GM12878 (cell line): ENCODE data around the gene IL1RAPL1.

Source experiments
- CEBPB ChIP-seq, 2 experiments: fragments of 150-350 bp in 1 of 2; IDR thresholded peaks; 2 replicates each; pipeline ENCODE4 v1.6.1; 2012 to 2014; ENCODE audit warnings: low read depth in 2 of 2, low read length in 2 of 2, borderline replicate concordance in 1 of 2, inconsistent platforms in 1 of 2
- EGR1 ChIP-seq, 2 experiments: IDR thresholded peaks; 1 replicate in 1 of 2; 2 replicates in 1 of 2; pipeline ENCODE4 v1.6.1; 2011 to 2012; ENCODE audit warnings: low read depth in 2 of 2, low read length in 2 of 2, borderline replicate concordance in 1 of 2, mild to moderate bottlenecking in 1 of 2, moderate library complexity in 1 of 2
- GABPA ChIP-seq: IDR thresholded peaks from 2 replicates; pipeline ENCODE4 v1.6.1; 2014; ENCODE audit warnings: antibody characterized with exemption, low read depth, mild to moderate bottlenecking, inconsistent platforms
- IRF4 ChIP-seq: IDR thresholded peaks from 2 replicates; pipeline ENCODE4 v1.6.1; 2011; ENCODE audit warnings: low read depth, low read length
- JUND ChIP-seq: IDR thresholded peaks from 2 replicates; pipeline ENCODE4 v1.6.1; 2012; ENCODE audit warnings: low read depth, mild to moderate bottlenecking, low read length, improper control_type of control experiment, moderate library complexity
- MEF2B ChIP-seq: fragments of 450-650 bp; IDR thresholded peaks from 2 replicates; pipeline ENCODE4 v1.6.1; 2018; ENCODE audit warnings: mild to moderate bottlenecking, moderate library complexity; ENCODE audit not compliant: partially characterized antibody, poor library complexity, severe bottlenecking
- MTA3 ChIP-seq: IDR thresholded peaks from 2 replicates; pipeline ENCODE4 v1.6.1; 2012; ENCODE audit warnings: low read length, inconsistent platforms, borderline replicate concordance
- TCF12 ChIP-seq: IDR thresholded peaks from 2 replicates; pipeline ENCODE4 v1.6.1; 2011; ENCODE audit warnings: low read depth, mild to moderate bottlenecking, low read length
- TF ChIP-seq, protein P1 (sequence below): IDR thresholded peaks from 2 replicates; pipeline ENCODE4 v1.6.1; 2011; ENCODE audit warnings: mild to moderate bottlenecking, low read depth, low read length, moderate library complexity; ENCODE audit not compliant: insufficient replicate concordance
- TF ChIP-seq, protein P2 (sequence below), 3 experiments: IDR thresholded peaks in 2 of 3; conservative IDR thresholded peaks in 1 of 3; 2 replicates each; pipeline ENCODE4 v1.5.1; 2011; ENCODE audit warnings: low read depth in 3 of 3, low read length in 3 of 3, mild to moderate bottlenecking in 3 of 3, control low read depth in 2 of 3, moderate library complexity in 2 of 3, inconsistent platforms in 1 of 3, mixed read lengths in 1 of 3; ENCODE audit not compliant: control insufficient read depth in 2 of 3, insufficient read depth in 1 of 3; ENCODE audit errors: extremely low read depth in 1 of 3
- TF ChIP-seq, protein P3 (sequence below): fragments of 450-650 bp; IDR thresholded peaks from 2 replicates; pipeline ENCODE4 v1.6.1; 2016; ENCODE audit warnings: mild to moderate bottlenecking, moderate library complexity, borderline replicate concordance
- TF ChIP-seq, protein P4 (sequence below): fragments of 450-650 bp; IDR thresholded peaks from 2 replicates; pipeline ENCODE4 v1.6.1; 2017; ENCODE audit warnings: antibody characterized with exemption, mild to moderate bottlenecking, moderate library complexity

DNA sequence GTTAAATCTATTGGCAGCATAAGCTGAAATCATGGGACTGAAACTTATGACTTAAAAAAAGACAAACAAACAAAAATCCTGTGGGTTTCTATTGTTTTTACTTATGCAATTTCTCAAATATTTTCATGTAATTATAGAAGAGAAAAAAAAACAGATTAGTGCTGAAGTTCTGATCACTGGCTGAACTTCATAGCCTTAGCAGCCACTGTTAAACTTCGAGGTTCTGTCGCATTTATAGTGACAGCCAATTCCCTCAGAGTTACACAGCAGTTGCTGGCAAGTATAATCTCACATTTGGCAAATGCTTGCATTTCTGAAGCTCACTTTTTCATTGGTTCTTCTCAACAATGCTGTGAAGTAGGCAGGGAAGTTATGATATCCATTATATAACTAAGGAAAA lies 879.2 kb downstream of the IL1RAPL1 start:
- TF ChIP-seq TCF12 = no peak
- TF ChIP-seq, protein P1, sequence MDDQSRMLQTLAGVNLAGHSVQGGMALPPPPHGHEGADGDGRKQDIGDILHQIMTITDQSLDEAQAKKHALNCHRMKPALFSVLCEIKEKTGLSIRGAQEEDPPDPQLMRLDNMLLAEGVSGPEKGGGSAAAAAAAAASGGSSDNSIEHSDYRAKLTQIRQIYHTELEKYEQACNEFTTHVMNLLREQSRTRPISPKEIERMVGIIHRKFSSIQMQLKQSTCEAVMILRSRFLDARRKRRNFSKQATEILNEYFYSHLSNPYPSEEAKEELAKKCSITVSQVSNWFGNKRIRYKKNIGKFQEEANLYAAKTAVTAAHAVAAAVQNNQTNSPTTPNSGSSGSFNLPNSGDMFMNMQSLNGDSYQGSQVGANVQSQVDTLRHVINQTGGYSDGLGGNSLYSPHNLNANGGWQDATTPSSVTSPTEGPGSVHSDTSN = no peak
- TF ChIP-seq JUND = no peak
- TF ChIP-seq, protein P2, sequence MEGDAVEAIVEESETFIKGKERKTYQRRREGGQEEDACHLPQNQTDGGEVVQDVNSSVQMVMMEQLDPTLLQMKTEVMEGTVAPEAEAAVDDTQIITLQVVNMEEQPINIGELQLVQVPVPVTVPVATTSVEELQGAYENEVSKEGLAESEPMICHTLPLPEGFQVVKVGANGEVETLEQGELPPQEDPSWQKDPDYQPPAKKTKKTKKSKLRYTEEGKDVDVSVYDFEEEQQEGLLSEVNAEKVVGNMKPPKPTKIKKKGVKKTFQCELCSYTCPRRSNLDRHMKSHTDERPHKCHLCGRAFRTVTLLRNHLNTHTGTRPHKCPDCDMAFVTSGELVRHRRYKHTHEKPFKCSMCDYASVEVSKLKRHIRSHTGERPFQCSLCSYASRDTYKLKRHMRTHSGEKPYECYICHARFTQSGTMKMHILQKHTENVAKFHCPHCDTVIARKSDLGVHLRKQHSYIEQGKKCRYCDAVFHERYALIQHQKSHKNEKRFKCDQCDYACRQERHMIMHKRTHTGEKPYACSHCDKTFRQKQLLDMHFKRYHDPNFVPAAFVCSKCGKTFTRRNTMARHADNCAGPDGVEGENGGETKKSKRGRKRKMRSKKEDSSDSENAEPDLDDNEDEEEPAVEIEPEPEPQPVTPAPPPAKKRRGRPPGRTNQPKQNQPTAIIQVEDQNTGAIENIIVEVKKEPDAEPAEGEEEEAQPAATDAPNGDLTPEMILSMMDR (IDR thresholded peaks at IDR 0.05 in 2 of 3, conservative IDR thresholded peaks at IDR 0.05 in 1 of 3; ENCODE audit: control insufficient read depth in 2 of 3, extremely low read depth in 1 of 3, insufficient read depth in 1 of 3, low read depth in 3 of 3, low read length in 3 of 3) = no peak
- TF ChIP-seq, protein P3, sequence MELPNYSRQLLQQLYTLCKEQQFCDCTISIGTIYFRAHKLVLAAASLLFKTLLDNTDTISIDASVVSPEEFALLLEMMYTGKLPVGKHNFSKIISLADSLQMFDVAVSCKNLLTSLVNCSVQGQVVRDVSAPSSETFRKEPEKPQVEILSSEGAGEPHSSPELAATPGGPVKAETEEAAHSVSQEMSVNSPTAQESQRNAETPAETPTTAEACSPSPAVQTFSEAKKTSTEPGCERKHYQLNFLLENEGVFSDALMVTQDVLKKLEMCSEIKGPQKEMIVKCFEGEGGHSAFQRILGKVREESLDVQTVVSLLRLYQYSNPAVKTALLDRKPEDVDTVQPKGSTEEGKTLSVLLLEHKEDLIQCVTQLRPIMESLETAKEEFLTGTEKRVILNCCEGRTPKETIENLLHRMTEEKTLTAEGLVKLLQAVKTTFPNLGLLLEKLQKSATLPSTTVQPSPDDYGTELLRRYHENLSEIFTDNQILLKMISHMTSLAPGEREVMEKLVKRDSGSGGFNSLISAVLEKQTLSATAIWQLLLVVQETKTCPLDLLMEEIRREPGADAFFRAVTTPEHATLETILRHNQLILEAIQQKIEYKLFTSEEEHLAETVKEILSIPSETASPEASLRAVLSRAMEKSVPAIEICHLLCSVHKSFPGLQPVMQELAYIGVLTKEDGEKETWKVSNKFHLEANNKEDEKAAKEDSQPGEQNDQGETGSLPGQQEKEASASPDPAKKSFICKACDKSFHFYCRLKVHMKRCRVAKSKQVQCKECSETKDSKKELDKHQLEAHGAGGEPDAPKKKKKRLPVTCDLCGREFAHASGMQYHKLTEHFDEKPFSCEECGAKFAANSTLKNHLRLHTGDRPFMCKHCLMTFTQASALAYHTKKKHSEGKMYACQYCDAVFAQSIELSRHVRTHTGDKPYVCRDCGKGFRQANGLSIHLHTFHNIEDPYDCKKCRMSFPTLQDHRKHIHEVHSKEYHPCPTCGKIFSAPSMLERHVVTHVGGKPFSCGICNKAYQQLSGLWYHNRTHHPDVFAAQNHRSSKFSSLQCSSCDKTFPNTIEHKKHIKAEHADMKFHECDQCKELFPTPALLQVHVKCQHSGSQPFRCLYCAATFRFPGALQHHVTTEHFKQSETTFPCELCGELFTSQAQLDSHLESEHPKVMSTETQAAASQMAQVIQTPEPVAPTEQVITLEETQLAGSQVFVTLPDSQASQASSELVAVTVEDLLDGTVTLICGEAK = no peak
- no peak for TF ChIP-seq MTA3
- TF ChIP-seq EGR1 (IDR thresholded peaks at IDR 0.05; ENCODE audit: borderline replicate concordance in 1 of 2, low read depth in 2 of 2, low read length in 2 of 2) = no peak
- no peak for TF ChIP-seq IRF4
- no peak for TF ChIP-seq CEBPB (IDR thresholded peaks at IDR 0.05; ENCODE audit: borderline replicate concordance in 1 of 2, low read depth in 2 of 2, low read length in 2 of 2)
- TF ChIP-seq MEF2B = no peak
- no peak for TF ChIP-seq GABPA
- TF ChIP-seq, protein P4, sequence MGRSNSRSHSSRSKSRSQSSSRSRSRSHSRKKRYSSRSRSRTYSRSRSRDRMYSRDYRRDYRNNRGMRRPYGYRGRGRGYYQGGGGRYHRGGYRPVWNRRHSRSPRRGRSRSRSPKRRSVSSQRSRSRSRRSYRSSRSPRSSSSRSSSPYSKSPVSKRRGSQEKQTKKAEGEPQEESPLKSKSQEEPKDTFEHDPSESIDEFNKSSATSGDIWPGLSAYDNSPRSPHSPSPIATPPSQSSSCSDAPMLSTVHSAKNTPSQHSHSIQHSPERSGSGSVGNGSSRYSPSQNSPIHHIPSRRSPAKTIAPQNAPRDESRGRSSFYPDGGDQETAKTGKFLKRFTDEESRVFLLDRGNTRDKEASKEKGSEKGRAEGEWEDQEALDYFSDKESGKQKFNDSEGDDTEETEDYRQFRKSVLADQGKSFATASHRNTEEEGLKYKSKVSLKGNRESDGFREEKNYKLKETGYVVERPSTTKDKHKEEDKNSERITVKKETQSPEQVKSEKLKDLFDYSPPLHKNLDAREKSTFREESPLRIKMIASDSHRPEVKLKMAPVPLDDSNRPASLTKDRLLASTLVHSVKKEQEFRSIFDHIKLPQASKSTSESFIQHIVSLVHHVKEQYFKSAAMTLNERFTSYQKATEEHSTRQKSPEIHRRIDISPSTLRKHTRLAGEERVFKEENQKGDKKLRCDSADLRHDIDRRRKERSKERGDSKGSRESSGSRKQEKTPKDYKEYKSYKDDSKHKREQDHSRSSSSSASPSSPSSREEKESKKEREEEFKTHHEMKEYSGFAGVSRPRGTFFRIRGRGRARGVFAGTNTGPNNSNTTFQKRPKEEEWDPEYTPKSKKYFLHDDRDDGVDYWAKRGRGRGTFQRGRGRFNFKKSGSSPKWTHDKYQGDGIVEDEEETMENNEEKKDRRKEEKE = no peak
